Right lobe of liver (tissue), 5 donors: ENCODE results near the gene MTIF2. TPM values are rescaled to one million over a fixed set of nuclear protein-coding genes. Genes with fewer than 3 reads are reported as not detected.

Experiments used
- small RNA-seq, 2 experiments: library from RNA; depleted of rRNA; stranded (forward); fragments of <200 nt; gene quantifications; one replicate each; pipeline ENCODE3, GENCODE V24; 2016
- total RNA-seq, 6 experiments: library from RNA; depleted of rRNA in 2 of 6; stranded (reverse); fragments of >200 nt in 2 of 6; fragmentation: NEBNext Ultra II Directional in 3 of 6; extraction: Animal tissue kit (Norgen Biotek cat#: 25700) in 3 of 6; gene quantifications; one replicate each; pipeline versions ENCODE4 v1.1.0 to v1.2.4, GENCODE V29; 2016 to 2023
- donor health status: DM: no; HTN: no; CAD: no.
- donor health status: DM: no; HTN: no; CAD: no.
- donor health status: DM: no; HTN: yes; CAD: no.
- donor health status: DM: no; HTN: yes; CAD: no.

The MTIF2 gene
- total RNA-seq, 6 experiments from 2014 or later, result 18.3 to 28.3 (median 23.9) TPM

Small RNAs within 50 kb of the gene (small RNA-seq; reads per million reads assigned to genes)
- 0 reads per million in 2 experiments for gene RF00019

Other genes with a start within 250 kb of the MTIF2 start
- 100 to 1,000 TPM; 126 to 195 (median 177) TPM for gene RTN4, start 218.8 kb downstream of the MTIF2 start, total RNA-seq
- 1 to 10 TPM; 1.5 to 5.0 (median 3.7) TPM for gene CLHC1, start 36.9 kb downstream of the MTIF2 start, total RNA-seq
- gene RPS27A, start 36.5 kb downstream of the MTIF2 start, total RNA-seq, result 100 to 1,000 TPM; 241 to 478 (median 297) TPM
- 10 to 100 TPM; 11.5 to 26.1 (median 18.5) TPM for gene CCDC88A, start 150.6 kb upstream of the MTIF2 start, total RNA-seq